HS-5 (cell line): ENCODE data around the gene BBS9.
"Not testable (repeated sequence)": the region's sequence is repeated elsewhere in the genome, so short reads cannot be mapped to it uniquely, and the experiment has no call there.

Experiments used
- DNase-seq: peaks from one replicate; pipeline ENCODE4 v3.0.0-alpha.2; 2012; ENCODE audit warnings: low read depth

Gene BBS9

GRCh38 chr7:33128990-33129805 lies at the start of gene BBS9:
TSS of gene BBS9 (plus strand) at chr7:33129564. CDS start at chr7:33146253, 16,689 bp downstream.
- peak; percentile 87 for DNase-seq

- no peak for DNase-seq
These were observed 49.3 kb upstream of the BBS9 start for GRCh38 chr7:33079763-33080690.

- DNase-seq = no peak
These were observed 42.0 kb upstream of the BBS9 start for GRCh38 chr7:33087356-33087755.

- no peak for DNase-seq
These were observed 41.5 kb upstream of the BBS9 start for GRCh38 chr7:33087858-33088257.

GRCh38 chr7:33089142-33089541 lies 40.2 kb upstream of the BBS9 start:
- no peak for DNase-seq

- peak; percentile 65 for DNase-seq
These were observed 38.2 kb upstream of the BBS9 start for GRCh38 chr7:33091111-33091531.

- no peak for DNase-seq
These were observed 37.6 kb upstream of the BBS9 start for GRCh38 chr7:33091641-33092191.

- no peak for DNase-seq
These were observed 36.1 kb upstream of the BBS9 start for GRCh38 chr7:33093266-33093665.

- DNase-seq = not testable (repeated sequence)
These were observed 34.6 kb upstream of the BBS9 start for GRCh38 chr7:33094745-33095275.

GRCh38 chr7:33099154-33099940 lies 30.0 kb upstream of the BBS9 start:
- no peak for DNase-seq

- no peak for DNase-seq
These were observed 28.6 kb upstream of the BBS9 start for GRCh38 chr7:33100770-33101169.

GRCh38 chr7:33101906-33102305 lies 27.5 kb upstream of the BBS9 start:
- DNase-seq = no peak

GRCh38 chr7:33107136-33108066 lies 22.0 kb upstream of the BBS9 start:
- no peak for DNase-seq

GRCh38 chr7:33108554-33109004 lies 20.8 kb upstream of the BBS9 start:
- DNase-seq = no peak

- DNase-seq = no peak
These were observed 20.2 kb upstream of the BBS9 start, which contains the start of gene RP9 for GRCh38 chr7:33109005-33109757. TSS of gene RP9 (minus strand) at chr7:33109404. CDS start at chr7:33109372, 32 bp downstream.

- no peak for DNase-seq
These were observed 19.6 kb upstream of the BBS9 start for GRCh38 chr7:33109758-33110238.

- no peak for DNase-seq
These were observed 17.8 kb upstream of the BBS9 start for GRCh38 chr7:33111614-33112013.

GRCh38 chr7:33114976-33115375 lies 14.4 kb upstream of the BBS9 start:
- no peak for DNase-seq

- DNase-seq = no peak
These were observed 11.0 kb upstream of the BBS9 start for GRCh38 chr7:33118383-33118782.
